Measurements from ENCODE around the gene DPP8. TPM values are rescaled to one million over a fixed set of nuclear protein-coding genes. Genes with fewer than 3 reads are reported as not detected.

The DPP8 gene
- total RNA-seq, 1 donor from 2014 or later, result 32.8 TPM

GRCh38 chr15:65396965-65397317, 120.5 kb downstream of the DPP8 start:
- H3K36me3 ChIP-seq, result no peaks in the 10 kb centered on the region
- H3K4me1 ChIP-seq, result no peaks in the 10 kb centered on the region
- no peak for ATAC-seq
- no peak for DNase-seq
- H3K27ac ChIP-seq, result no peak overlapping the region
- H3K9me3 ChIP-seq, result no peaks in the 10 kb centered on the region
- H3K4me3 ChIP-seq, result no peak overlapping the region
- no peak for TF ChIP-seq CTCF (IDR thresholded peaks at IDR 0.05)
- intact Hi-C loops (cut with DNase I), result no loop called here
- H3K27me3 ChIP-seq (ENCODE audit: low read depth), result peaks cover 52% of the 10 kb centered on the region

GRCh38 chr15:65396283-65396964, 121.1 kb downstream of the DPP8 start:
- no peak overlapping the region for H3K4me3 ChIP-seq
- ATAC-seq (no peak), DNase-seq (no peak)
- no peak overlapping the region for H3K27ac ChIP-seq
- H3K4me1 ChIP-seq, result no peaks in the 10 kb centered on the region
- intact Hi-C loops (cut with DNase I), result no loop called here
- H3K9me3 ChIP-seq, result no peaks in the 10 kb centered on the region
- no peak for TF ChIP-seq CTCF (IDR thresholded peaks at IDR 0.05)
- H3K36me3 ChIP-seq, result no peaks in the 10 kb centered on the region
- H3K27me3 ChIP-seq (ENCODE audit: low read depth), result peaks cover 49% of the 10 kb centered on the region

- no peak for TF ChIP-seq CTCF (IDR thresholded peaks at IDR 0.05)
- H3K4me1 ChIP-seq, result no peaks in the 10 kb centered on the region
- H3K36me3 ChIP-seq, result no peaks in the 10 kb centered on the region
- no peak overlapping the region for H3K27ac ChIP-seq
- peaks cover 48% of the 10 kb centered on the region for H3K27me3 ChIP-seq (ENCODE audit: low read depth)
- H3K9me3 ChIP-seq, result no peaks in the 10 kb centered on the region
- intact Hi-C loops (cut with DNase I), result no loop called here
- H3K4me3 ChIP-seq, result no peak overlapping the region
- ATAC-seq (no peak), DNase-seq (no peak)
Measured at GRCh38 chr15:65395567-65396202, 121.8 kb downstream of the DPP8 start.

GRCh38 chr15:65394936-65395335, 122.6 kb downstream of the DPP8 start:
- Histone ChIP-seq H3K36me3 (no peaks in the 10 kb centered on the region), H3K27me3 (ENCODE audit: low read depth) (peaks cover 45% of the 10 kb centered on the region), H3K4me1 (no peaks in the 10 kb centered on the region), H3K27ac (no peak overlapping the region), H3K4me3 (no peak overlapping the region), H3K9me3 (no peaks in the 10 kb centered on the region)
- TF ChIP-seq CTCF (IDR thresholded peaks at IDR 0.05), result no peak
- DNase-seq (no peak), ATAC-seq (no peak)
- intact Hi-C loops (cut with DNase I), result no loop called here

- TF ChIP-seq CTCF (IDR thresholded peaks at IDR 0.05), result no peak
- intact Hi-C loops (cut with DNase I), result no loop called here
- no peaks in the 10 kb centered on the region for H3K9me3 ChIP-seq
- H3K4me1 ChIP-seq, result no peaks in the 10 kb centered on the region
- ATAC-seq (no peak), DNase-seq (no peak)
- no peak overlapping the region for H3K27ac ChIP-seq
- no peak overlapping the region for H3K4me3 ChIP-seq
- H3K36me3 ChIP-seq, result no peaks in the 10 kb centered on the region
- peaks cover 45% of the 10 kb centered on the region for H3K27me3 ChIP-seq (ENCODE audit: low read depth)
Measured at GRCh38 chr15:65394280-65394789, 123.2 kb downstream of the DPP8 start.
